Mammary epithelial cell (primary cell): Measurements from ENCODE around the gene CCBE1.

Experiments used
- CTCF ChIP-seq, 2 donors: IDR thresholded peaks in 1 of 2; conservative IDR thresholded peaks in 1 of 2; 2 replicates each; pipeline ENCODE4 v1.5.1; 2011 to 2012; ENCODE audit warnings: inconsistent platforms in 2 of 2, low read length in 2 of 2, mild to moderate bottlenecking in 2 of 2, control low read depth in 1 of 2, low read depth in 1 of 2; ENCODE audit not compliant: insufficient read depth in 1 of 2; ENCODE audit errors: extremely low read depth in 1 of 2
- EZH2 ChIP-seq: IDR thresholded peaks from 2 replicates; pipeline ENCODE4 v1.6.1; 2012; ENCODE audit warnings: low read length, inconsistent platforms, borderline replicate concordance

- no peak for TF ChIP-seq EZH2
- no peak for TF ChIP-seq CTCF (conservative IDR thresholded peaks at IDR 0.05 in 1 of 2, IDR thresholded peaks at IDR 0.05 in 1 of 2; ENCODE audit: extremely low read depth in 1 of 2, insufficient read depth in 1 of 2, low read depth in 1 of 2, low read length in 2 of 2)
Measured at GRCh38 chr18:59675346-59675745, 21.9 kb downstream of the CCBE1 start.
